A673 (cell line): ENCODE data around the gene MBD3L5.

Source experiments
- EZH2 ChIP-seq: fragments of 200-600 bp; sonication (generic); IDR thresholded peaks from 2 replicates; pipeline ENCODE4 v1.6.1; 2017; ENCODE audit warnings: borderline replicate concordance, low read depth, mild to moderate bottlenecking, mixed read lengths, antibody characterized with exemption, low read length; ENCODE audit not compliant: poor library complexity, severe bottlenecking
- TF ChIP-seq, protein P1 (sequence below): fragments of 300-800, 200-600 bp; sonication (generic); conservative IDR thresholded peaks from 2 replicates; pipeline ENCODE4 v1.5.1; 2017; ENCODE audit warnings: low read depth, mild to moderate bottlenecking, antibody characterized with exemption, low read length, moderate library complexity, mixed read lengths

DNA sequence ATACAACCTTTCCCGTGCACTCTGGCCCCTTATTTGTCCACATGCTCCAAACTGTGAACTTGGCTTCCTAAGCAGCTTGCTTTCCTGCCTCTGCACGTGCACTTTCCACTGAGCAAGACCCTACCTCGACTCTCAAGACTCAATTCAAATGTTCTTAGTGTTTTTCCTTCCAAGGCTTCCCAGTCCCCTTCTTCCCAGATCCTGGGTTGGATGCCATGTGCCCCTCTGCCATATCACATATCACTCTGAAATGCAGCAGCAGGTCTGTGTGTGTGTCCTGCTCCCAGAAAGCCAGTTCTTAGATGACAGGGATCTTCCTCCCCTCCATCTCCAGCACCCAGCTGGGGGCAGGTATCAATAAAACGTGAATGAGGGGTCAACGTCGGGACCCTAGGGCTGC is 42.2 kb downstream of the MBD3L5 start:
- TF ChIP-seq, protein P1, sequence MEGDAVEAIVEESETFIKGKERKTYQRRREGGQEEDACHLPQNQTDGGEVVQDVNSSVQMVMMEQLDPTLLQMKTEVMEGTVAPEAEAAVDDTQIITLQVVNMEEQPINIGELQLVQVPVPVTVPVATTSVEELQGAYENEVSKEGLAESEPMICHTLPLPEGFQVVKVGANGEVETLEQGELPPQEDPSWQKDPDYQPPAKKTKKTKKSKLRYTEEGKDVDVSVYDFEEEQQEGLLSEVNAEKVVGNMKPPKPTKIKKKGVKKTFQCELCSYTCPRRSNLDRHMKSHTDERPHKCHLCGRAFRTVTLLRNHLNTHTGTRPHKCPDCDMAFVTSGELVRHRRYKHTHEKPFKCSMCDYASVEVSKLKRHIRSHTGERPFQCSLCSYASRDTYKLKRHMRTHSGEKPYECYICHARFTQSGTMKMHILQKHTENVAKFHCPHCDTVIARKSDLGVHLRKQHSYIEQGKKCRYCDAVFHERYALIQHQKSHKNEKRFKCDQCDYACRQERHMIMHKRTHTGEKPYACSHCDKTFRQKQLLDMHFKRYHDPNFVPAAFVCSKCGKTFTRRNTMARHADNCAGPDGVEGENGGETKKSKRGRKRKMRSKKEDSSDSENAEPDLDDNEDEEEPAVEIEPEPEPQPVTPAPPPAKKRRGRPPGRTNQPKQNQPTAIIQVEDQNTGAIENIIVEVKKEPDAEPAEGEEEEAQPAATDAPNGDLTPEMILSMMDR = no peak
- no peak for TF ChIP-seq EZH2
